Endothelial cell of umbilical vein (primary cell): ENCODE data around the gene MGLL. TPM values are rescaled to one million over a fixed set of nuclear protein-coding genes. Genes with fewer than 3 reads are reported as not detected.

Experiments
- BruUV-seq: library from RNA; stranded (reverse); fragments of 400-500 nt; replicated peaks from 2 replicates; lab custom pipeline; 2021; lab: Mats Ljungman, UMichigan
- CTCF ChIA-PET: fragments of 300-600, 350-600 bp; sonication (Branson Sonifier 250); formaldehyde crosslinking; loops from one replicate; lab custom pipeline; 2021; ENCODE audit warnings: antibody characterized with exemption, inconsistent platforms; lab: Charles Lee
- POLR2A ChIA-PET: fragments of 300-600, 350-600 bp; sonication (Branson Sonifier 250); formaldehyde crosslinking; loops from one replicate; lab custom pipeline; 2021; ENCODE audit warnings: antibody characterized with exemption, inconsistent platforms; lab: Charles Lee
- DNase-seq: peaks from one replicate; pipeline ENCODE4 v3.0.0-alpha.2; 2011; ENCODE audit warnings: low read depth, low spot score
- FAIRE-seq: peaks from 2 replicates; lab custom pipeline; 2011; peaks lifted over from hg19 to GRCh38; lab: Jason Lieb, UNC
- H2AFZ ChIP-seq: 2 replicates; pipeline ENCODE4 v1.6.0; 2012; ENCODE audit warnings: low read depth, low read length, control low read depth, inconsistent platforms
- H3K27ac ChIP-seq: 2 replicates; pipeline ENCODE4 v1.5.1; 2011; ENCODE audit warnings: low read depth, mild to moderate bottlenecking, control low read depth, low read length, moderate library complexity; ENCODE audit not compliant: insufficient read depth
- H3K27me3 ChIP-seq, 2 experiments: 2 replicates each; pipeline versions ENCODE4 v1.6.0 to v1.6.1; 2011; ENCODE audit warnings: low read length in 2 of 2, mixed read lengths in 1 of 2; ENCODE audit not compliant: control insufficient read depth in 2 of 2, insufficient read depth in 2 of 2
- H3K36me3 ChIP-seq, 2 experiments: 2 replicates in 1 of 2; 3 replicates in 1 of 2; pipeline ENCODE4 v1.5.1; 2011; ENCODE audit warnings: low read length in 2 of 2, mild to moderate bottlenecking in 1 of 2, moderate library complexity in 1 of 2; ENCODE audit not compliant: control insufficient read depth in 2 of 2, insufficient read depth in 2 of 2; ENCODE audit errors: extremely low read depth in 1 of 2
- H3K4me1 ChIP-seq: 3 replicates; pipeline ENCODE4 v1.5.1; 2011; ENCODE audit warnings: mild to moderate bottlenecking, low read length; ENCODE audit not compliant: control insufficient read depth, insufficient read depth; ENCODE audit errors: extremely low read depth
- H3K4me2 ChIP-seq: 2 replicates; pipeline ENCODE4 v1.6.1; 2011; ENCODE audit warnings: low read length, control low read depth, mixed read lengths; ENCODE audit not compliant: insufficient read depth
- H3K4me3 ChIP-seq, 3 experiments: fragments of 200-600 bp in 1 of 3; sonication (generic), shearing (Covaris generic) in 1 of 3; replicated peaks in 1 of 3; 2 replicates each; pipeline ENCODE4 v1.5.1; 2011 to 2016; ENCODE audit warnings: control low read depth in 3 of 3, low read length in 3 of 3, mild to moderate bottlenecking in 2 of 3, inconsistent platforms in 1 of 3, low read depth in 1 of 3, moderate library complexity in 1 of 3; ENCODE audit not compliant: insufficient read depth in 1 of 3
- H3K79me2 ChIP-seq: 2 replicates; pipeline ENCODE4 v1.6.0; 2012; ENCODE audit warnings: low read length, inconsistent platforms; ENCODE audit not compliant: control insufficient read depth, insufficient read depth
- H3K9ac ChIP-seq: replicated peaks from 2 replicates; pipeline ENCODE3; 2011; ENCODE audit warnings: low read length, control low read depth; ENCODE audit not compliant: insufficient read depth; ENCODE audit errors: extremely low read depth
- H3K9me1 ChIP-seq: replicated peaks from 3 replicates; pipeline ENCODE4 v1.6.0; 2011; ENCODE audit warnings: mild to moderate bottlenecking, low read length; ENCODE audit not compliant: control insufficient read depth, insufficient read depth; ENCODE audit errors: extremely low read depth
- H3K9me3 ChIP-seq: replicated peaks from 2 replicates; pipeline ENCODE4 v1.5.1; 2012; ENCODE audit warnings: low read length, inconsistent platforms; ENCODE audit not compliant: control insufficient read depth, insufficient read depth
- H4K20me1 ChIP-seq: replicated peaks from 2 replicates; pipeline ENCODE3; 2011; ENCODE audit warnings: mild to moderate bottlenecking, low read length; ENCODE audit not compliant: control insufficient read depth, insufficient read depth; ENCODE audit errors: extremely low read depth
- CTCF ChIP-seq, 2 donors: IDR thresholded peaks; 1 replicate in 1 of 2; 2 replicates in 1 of 2; pipeline ENCODE4 v1.5.1; 2011; ENCODE audit warnings: low read length in 2 of 2, mild to moderate bottlenecking in 2 of 2, moderate library complexity in 2 of 2, control low read depth in 1 of 2, inconsistent platforms in 1 of 2, low read depth in 1 of 2; ENCODE audit not compliant: insufficient read depth in 1 of 2; ENCODE audit errors: extremely low read depth in 1 of 2
- EZH2 ChIP-seq: IDR thresholded peaks from 2 replicates; pipeline ENCODE4 v1.6.1; 2012; ENCODE audit warnings: borderline replicate concordance, low read depth, mild to moderate bottlenecking, moderate library complexity, low read length, inconsistent platforms; ENCODE audit not compliant: severe bottlenecking
- FOS ChIP-seq: IDR thresholded peaks from 2 replicates; pipeline ENCODE4 v1.6.1; 2011; ENCODE audit warnings: mild to moderate bottlenecking, low read length, moderate library complexity, borderline replicate concordance; ENCODE audit not compliant: insufficient read depth
- GATA2 ChIP-seq: IDR thresholded peaks from 2 replicates; pipeline ENCODE4 v1.7.0; 2011; ENCODE audit warnings: low read depth, mild to moderate bottlenecking, moderate library complexity, mixed read lengths, low read length; ENCODE audit not compliant: insufficient read length, insufficient read depth
- JUN ChIP-seq: IDR thresholded peaks from 2 replicates; pipeline ENCODE4 v1.6.1; 2011; ENCODE audit warnings: borderline replicate concordance, low read depth; ENCODE audit not compliant: insufficient read length, insufficient read depth
- MAX ChIP-seq: IDR thresholded peaks from 2 replicates; pipeline ENCODE4 v1.6.1; 2011; ENCODE audit not compliant: insufficient read depth, insufficient read length
- MYC ChIP-seq: IDR thresholded peaks from one replicate; pipeline ENCODE4 v1.6.1; 2011; ENCODE audit warnings: mild to moderate bottlenecking, low read depth, low read length
- POLR2A ChIP-seq: IDR thresholded peaks from 2 replicates; pipeline ENCODE4 v1.6.1; 2012; ENCODE audit warnings: low read depth, mild to moderate bottlenecking, control low read depth, low read length
- POLR2AphosphoS5 ChIP-seq: IDR thresholded peaks from 2 replicates; pipeline ENCODE4 v1.6.1; 2012; ENCODE audit warnings: low read depth, mild to moderate bottlenecking, control low read depth, low read length, moderate library complexity; ENCODE audit not compliant: insufficient read depth
- dilution Hi-C: fragments of 300-500 bp; cut with MboI; formaldehyde crosslinking; loops from one replicate; pipeline ENCODE4 v1.15.0; 2019; ENCODE audit warnings: low sequenced_read_pairs; ENCODE audit not compliant: extremely low pct_ligation_motif_present
- intact Hi-C: fragments of 100-400 bp; cut with micrococcal nuclease; formaldehyde crosslinking; loops from one replicate; pipeline ENCODE4 v1.10.0; 2022
- polyA plus RNA-seq, 4 experiments: library from polyadenylated mRNA; depleted of rRNA in 3 of 4; stranded (reverse) in 3 of 4; unstranded in 1 of 4; fragments of >200 nt; gene quantifications; 2 replicates each; pipeline versions ENCODE4 v1.2.1 to v1.2.3, GENCODE V29; 2011 to 2012; ENCODE audit warnings: missing spikeins in 1 of 4
- total RNA-seq: library from RNA; stranded (reverse); gene quantifications from 2 replicates; pipeline ENCODE4 v1.2.3, GENCODE V29; 2021

The MGLL gene
- total and polyA plus RNA-seq, 2 donors (not counting 3 experiments of a cell fraction or from before 2014, with no cell fraction given): 30.7 to 60.2 TPM

GRCh38 chr3:127811717-127812116 lies 10.6 kb downstream of the MGLL start:
- Histone ChIP-seq H3K79me2 (peaks cover 6% of the 10 kb centered on the region), H3K4me1 (no peaks in the 10 kb centered on the region), H3K9me1 (no peaks in the 10 kb centered on the region), H3K9me3 (no peaks in the 10 kb centered on the region), H3K36me3 (peaks cover 5 to 12% of the 10 kb centered on the region in 2 experiments), H4K20me1 (no peaks in the 10 kb centered on the region), H3K9ac (no peak overlapping the region), H3K27ac (no peak overlapping the region), H3K4me2 (no peak overlapping the region), H3K27me3 (no peaks in the 10 kb centered on the region), H2AFZ (no peak overlapping the region), H3K4me3 (no peak overlapping the region)
- CTCF ChIA-PET: no interaction called here
- no peak for TF ChIP-seq JUN
- TF ChIP-seq CTCF (IDR thresholded peaks at IDR 0.05; ENCODE audit: extremely low read depth in 1 of 2, insufficient read depth in 1 of 2, low read depth in 1 of 2, low read length in 2 of 2): no peak
- no peak for TF ChIP-seq EZH2
- no TSS peak for BruUV-seq
- DNase-seq: no peak
- intact Hi-C loops: no loop called here
- dilution Hi-C loops: no loop called here
- no peak for FAIRE-seq
- POLR2A ChIA-PET: no interaction called here

DNA sequence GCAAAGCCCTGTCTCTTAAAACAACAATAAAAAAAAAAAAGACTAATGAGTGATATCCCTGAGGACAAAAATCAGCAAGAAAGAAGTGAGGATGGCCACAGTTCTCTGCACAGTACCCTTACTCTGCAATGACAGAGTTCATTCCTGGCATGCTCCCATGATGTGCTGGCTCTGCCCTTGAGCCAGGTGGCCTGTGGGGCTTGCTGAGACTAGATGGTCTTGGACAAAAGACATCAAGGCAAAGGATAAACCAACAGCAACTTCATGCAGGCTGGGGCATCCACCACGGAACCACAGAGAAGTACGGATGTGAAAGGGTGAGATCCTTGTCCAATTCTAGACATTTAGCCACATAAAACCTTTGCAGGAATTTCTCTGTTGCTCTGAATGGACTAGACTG lies 12.7 kb downstream of the MGLL start:
- dilution Hi-C loops: no loop called here
- peaks cover 8% of the 10 kb centered on the region for H3K4me1 ChIP-seq
- no peak for FAIRE-seq
- CTCF ChIA-PET: interaction anchor here (1.6 kb wide), 1 partner anchor 8 kb away, joined by 5 read pairs; no protein-coding TSS in a partner anchor
- no peak overlapping the region for H3K4me3 ChIP-seq
- peaks cover 5 to 10% of the 10 kb centered on the region in 2 experiments for H3K36me3 ChIP-seq
- no peaks in the 10 kb centered on the region for H3K9me3 ChIP-seq
- H2AFZ ChIP-seq: no peak overlapping the region
- peaks cover 4% of the 10 kb centered on the region for H3K79me2 ChIP-seq
- H3K9ac ChIP-seq: no peak overlapping the region
- H3K27ac ChIP-seq: no peak overlapping the region
- no peaks in the 10 kb centered on the region for H3K9me1 ChIP-seq
- POLR2A ChIA-PET: no interaction called here
- TF ChIP-seq GATA2: no peak
- TF ChIP-seq FOS: no peak
- TF ChIP-seq MYC: no peak
- no peak for TF ChIP-seq MAX
- TF ChIP-seq EZH2: no peak
- TF ChIP-seq POLR2A: no peak
- TF ChIP-seq JUN: no peak
- no peak for TF ChIP-seq CTCF (IDR thresholded peaks at IDR 0.05; ENCODE audit: extremely low read depth in 1 of 2, insufficient read depth in 1 of 2, low read depth in 1 of 2, low read length in 2 of 2)
- no peak for TF ChIP-seq POLR2AphosphoS5
- DNase-seq: no peak
- intact Hi-C loops: no loop called here
- no peaks in the 10 kb centered on the region for H4K20me1 ChIP-seq
- BruUV-seq: no TSS peak
- H3K4me2 ChIP-seq: no peak overlapping the region
- H3K27me3 ChIP-seq: no peaks in the 10 kb centered on the region
